SK-N-SH (cell line): ENCODE results near the gene CT45A10. TPM values are rescaled to one million over a fixed set of nuclear protein-coding genes. Genes with fewer than 3 reads are reported as not detected.

ENCODE experiments used
- CTCF ChIA-PET: fragments of 300-600, 350-600 bp; formaldehyde crosslinking; extraction: SDS; loops from one replicate; lab custom pipeline; 2021; lab: Yijun Ruan, JAX
- POLR2A ChIA-PET: fragments of 350-600 bp; sonication (Branson Sonifier 250); formaldehyde crosslinking; extraction: SDS; loops from one replicate; lab custom pipeline; 2020; ENCODE audit warnings: antibody characterized with exemption, inconsistent platforms; lab: Yijun Ruan, JAX
- DNase-seq: peaks from one replicate; pipeline ENCODE4 v3.0.0; 2012
- H2AFZ ChIP-seq: fragments of 200-600 bp; sonication (generic); 2 replicates; pipeline ENCODE4 v1.8.1; 2016; ENCODE audit warnings: antibody characterized with exemption, mild to moderate bottlenecking, low read depth
- H3F3A ChIP-seq: fragments of 200-600 bp; sonication (generic); replicated peaks from 2 replicates; pipeline ENCODE3; 2016; ENCODE audit warnings: antibody characterized with exemption, mild to moderate bottlenecking; ENCODE audit not compliant: insufficient read depth
- H3K27ac ChIP-seq, 2 experiments: fragments of 200-500 bp in 1 of 2; fragments of 200-600 bp in 1 of 2; sonication (Bioruptor generic) in 1 of 2; sonication (generic), shearing (Covaris generic) in 1 of 2; 2 replicates each; pipeline versions ENCODE4 v1.5.1 to v1.6.1; 2014 to 2016; ENCODE audit warnings: low read depth in 2 of 2, inconsistent platforms in 1 of 2, low read length in 1 of 2, mild to moderate bottlenecking in 1 of 2, mixed read lengths in 1 of 2
- H3K27me3 ChIP-seq: fragments of 200-600 bp; sonication (generic), shearing (Covaris generic); 2 replicates; pipeline ENCODE4 v1.6.1; 2016; ENCODE audit warnings: mixed run types; ENCODE audit not compliant: insufficient read depth
- H3K36me3 ChIP-seq, 2 experiments: fragments of 200-500 bp in 1 of 2; fragments of 200-600 bp in 1 of 2; sonication (Bioruptor generic) in 1 of 2; sonication (generic) in 1 of 2; replicated peaks in 1 of 2; 2 replicates each; pipeline versions ENCODE3 to v1.5.1; 2014 to 2016; ENCODE audit warnings: low read length in 1 of 2, mild to moderate bottlenecking in 1 of 2; ENCODE audit not compliant: insufficient read depth in 2 of 2, control insufficient read depth in 1 of 2
- H3K4me1 ChIP-seq, 2 experiments: fragments of 200-500 bp in 1 of 2; fragments of 200-600 bp in 1 of 2; sonication (Bioruptor generic) in 1 of 2; sonication (generic), shearing (Covaris generic) in 1 of 2; 2 replicates each; pipeline versions ENCODE4 v1.5.1 to v1.6.1; 2014 to 2016; ENCODE audit warnings: low read depth in 1 of 2, low read length in 1 of 2, mixed run types in 1 of 2; ENCODE audit not compliant: insufficient read depth in 2 of 2, control insufficient read depth in 1 of 2
- H3K4me2 ChIP-seq: fragments of 200-600 bp; sonication (generic), shearing (Covaris generic); 2 replicates; pipeline ENCODE4 v1.6.1; 2017; ENCODE audit warnings: mixed run types
- H3K4me3 ChIP-seq, 2 experiments: fragments of 200-500 bp in 1 of 2; fragments of 200-600 bp in 1 of 2; sonication (Bioruptor generic) in 1 of 2; sonication (generic), shearing (Covaris generic) in 1 of 2; 2 replicates each; pipeline versions ENCODE4 v1.5.1 to v1.8.1; 2014 to 2016; ENCODE audit warnings: low read depth in 2 of 2, inconsistent platforms in 1 of 2, low read length in 1 of 2, mild to moderate bottlenecking in 1 of 2, mixed read lengths in 1 of 2, moderate library complexity in 1 of 2
- H3K79me2 ChIP-seq: fragments of 200-600 bp; sonication (generic); 2 replicates; pipeline ENCODE4 v1.8.1; 2017; ENCODE audit warnings: mild to moderate bottlenecking; ENCODE audit not compliant: insufficient read depth
- H3K9ac ChIP-seq: fragments of 200-600 bp; sonication (generic); 2 replicates; pipeline ENCODE4 v1.6.1; 2017; ENCODE audit warnings: mixed run types
- H3K9me2 ChIP-seq: fragments of 200-600 bp; sonication (generic); 2 replicates; pipeline ENCODE4 v1.6.1; 2017; ENCODE audit warnings: mixed run types
- H3K9me3 ChIP-seq: fragments of 200-600 bp; sonication (generic); 2 replicates; pipeline ENCODE4 v1.6.1; 2017; ENCODE audit warnings: mixed run types, mild to moderate bottlenecking, moderate library complexity
- H4K20me1 ChIP-seq: fragments of 200-600 bp; sonication (generic); 2 replicates; pipeline ENCODE4 v1.6.1; 2017; ENCODE audit warnings: mild to moderate bottlenecking, mixed run types; ENCODE audit not compliant: insufficient read depth
- NFIC ChIP-seq: IDR thresholded peaks from 2 replicates; pipeline ENCODE4 v1.4.0; 2012; ENCODE audit warnings: borderline replicate concordance
- RAD21 ChIP-seq: IDR thresholded peaks from 2 replicates; pipeline ENCODE4 v1.6.1; 2012; ENCODE audit warnings: mild to moderate bottlenecking, low read length
- RCOR1 ChIP-seq: fragments of 150-350 bp; IDR thresholded peaks from 2 replicates; pipeline ENCODE4 v1.6.1; 2017; ENCODE audit warnings: antibody characterized with exemption, low read length
- RXRA ChIP-seq: IDR thresholded peaks from 2 replicates; pipeline ENCODE4 v1.4.0; 2012; ENCODE audit warnings: low read depth, mild to moderate bottlenecking, borderline replicate concordance
- SMC3 ChIP-seq: IDR thresholded peaks from 2 replicates; pipeline ENCODE4 v1.6.1; 2012; ENCODE audit warnings: low read depth, low read length, improper control_type of control experiment
- WGBS: methylation state at CpG from one replicate; pipeline ENCODE4 v1.1.6; 2017; ENCODE audit warnings: low lambda C conversion rate; 5-methylcytosine and 5-hydroxymethylcytosine counted together
- polyA plus RNA-seq, 3 experiments: library from polyadenylated mRNA; depleted of rRNA; stranded (reverse); fragments of >200 nt; gene quantifications; 2 replicates each; pipeline ENCODE4 v1.2.3, GENCODE V29; 2012
- TF ChIP-seq, protein P1 (sequence below): fragments of 200-600 bp; sonication (generic); IDR thresholded peaks from 2 replicates; pipeline ENCODE4 v1.6.1; 2017; ENCODE audit warnings: antibody characterized with exemption, mild to moderate bottlenecking, moderate library complexity

Gene CT45A10, protein sequence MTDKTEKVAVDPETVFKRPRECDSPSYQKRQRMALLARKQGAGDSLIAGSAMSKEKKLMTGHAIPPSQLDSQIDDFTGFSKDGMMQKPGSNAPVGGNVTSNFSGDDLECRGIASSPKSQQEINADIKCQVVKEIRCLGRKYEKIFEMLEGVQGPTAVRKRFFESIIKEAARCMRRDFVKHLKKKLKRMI
- not detected in 2 replicates for polyA plus RNA-seq (2012; rRNA removed)
- polyA plus RNA-seq (2012; cell fraction: cytosol; rRNA removed), result 0.08 TPM in 1 of 2 replicates, not detected in the other
- not detected in 2 replicates for polyA plus RNA-seq (2012; cell fraction: nucleus; rRNA removed)

DNA sequence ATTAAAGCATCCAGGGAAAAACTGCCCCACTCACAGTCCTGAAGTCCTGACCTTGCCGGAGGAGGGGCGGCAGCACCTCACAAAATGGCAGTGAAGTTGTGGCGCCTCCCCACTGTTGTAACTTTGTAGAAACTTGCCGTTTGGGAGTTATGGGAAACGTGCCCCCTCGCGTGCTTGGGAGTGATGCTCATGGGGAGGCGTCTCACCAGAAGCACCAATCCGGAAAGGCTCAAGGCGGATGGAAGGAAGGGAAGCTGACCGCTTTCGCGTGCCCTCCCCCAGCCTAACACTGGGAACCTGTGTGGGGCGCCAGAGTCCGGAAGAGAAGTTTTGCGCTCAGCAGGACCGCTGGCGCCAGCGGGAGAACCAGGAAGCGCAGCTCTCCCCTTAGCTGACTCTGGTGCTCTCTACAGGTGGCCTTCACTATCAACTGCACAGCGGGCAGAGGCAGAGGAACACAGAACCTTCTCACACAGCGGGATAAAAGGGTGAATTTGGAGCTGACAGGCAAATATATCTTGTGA lies at the start of gene CT45A10, which contains the start of gene SAGE1:
Gene CT45A10, minus strand, starts transcription at position 151 of the 524 bp plus-strand sequence. CDS start 8,100 bp downstream, outside the sequence.
Gene SAGE1, plus strand, starts transcription at position 423 of the 524 bp plus-strand sequence. CDS start 2,527 bp downstream, outside the sequence.
- no peak for DNase-seq
- Histone ChIP-seq H4K20me1 (no peaks in the 10 kb centered on the region), H3K4me3 (no peak within 1 kb of the TSS), H3K4me1 (no peaks in the 10 kb centered on the region), H3K27ac (no peak within 1 kb of the TSS), H3K4me2 (no peak within 1 kb of the TSS), H3K27me3 (peaks cover 6% of the 10 kb centered on the region; the same call in 1 of the 2 replicates), H3K79me2 (no peaks in the 10 kb centered on the region), H3K9me2 (no peaks in the 10 kb centered on the region), H3K36me3 (no peaks in the 10 kb centered on the region), H3F3A (no peaks in the 10 kb centered on the region), H2AFZ (no peak within 1 kb of the TSS), H3K9ac (no peak within 1 kb of the TSS), H3K9me3 (no peaks in the 10 kb centered on the region)
- CTCF ChIA-PET, result interaction anchor here (1.0 kb wide), 1 partner anchor 38 kb away, joined by 3 read pairs; no protein-coding TSS in a partner anchor
- no peak for TF ChIP-seq RXRA
- 34% methylated on average over 13 of the region's 22 CpGs for WGBS
- POLR2A ChIA-PET, result no interaction called here

DNA sequence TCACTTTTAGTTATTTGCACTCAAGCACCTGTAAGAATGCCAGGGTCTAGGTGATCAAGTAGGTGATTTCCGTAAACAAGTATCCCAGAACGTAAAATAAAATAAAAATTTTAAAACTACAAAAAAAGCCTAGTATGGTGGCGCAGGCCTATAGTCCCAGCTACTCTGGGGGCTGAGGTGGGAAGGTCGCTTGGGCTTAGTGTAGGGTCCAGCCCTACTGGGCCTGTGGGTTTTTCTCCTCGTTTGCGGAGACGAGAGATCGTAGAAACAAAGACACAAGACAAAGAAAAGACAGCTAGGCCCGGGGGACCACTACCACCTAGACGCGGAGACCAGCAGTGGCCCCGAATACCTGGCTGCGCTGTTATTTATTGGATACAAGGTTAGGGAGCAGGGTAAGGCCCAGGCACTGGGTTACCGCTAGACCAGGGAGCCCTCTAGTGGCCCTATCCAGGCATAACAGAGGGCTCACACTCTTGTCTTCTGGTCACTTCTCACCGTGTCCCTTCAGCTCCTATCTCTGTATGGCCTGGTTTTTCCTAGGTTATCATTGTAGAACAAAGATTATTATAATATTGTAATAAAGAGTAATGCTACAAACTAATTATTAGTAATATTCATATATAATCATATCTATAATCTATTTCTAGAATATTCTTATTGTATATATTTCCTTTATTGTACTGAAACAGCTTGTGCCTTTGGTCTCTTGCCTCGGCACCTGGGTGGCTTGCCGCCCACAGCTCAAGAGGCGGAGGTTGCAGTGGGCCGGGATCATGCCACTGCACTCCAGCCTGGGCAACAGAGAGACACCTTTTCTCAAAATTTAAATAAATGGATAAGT lies 38.6 kb upstream of the CT45A10 start:
- H3K27ac ChIP-seq, result no peak overlapping the region
- 17% methylated on average over 19 of the region's 19 CpGs for WGBS

More for the DNA sequence above, 38.6 kb upstream of the CT45A10 start:
- Histone ChIP-seq H3K4me2 (no peak overlapping the region), H3K36me3 (no peaks in the 10 kb centered on the region), H3K27me3 (peaks cover 15% of the 10 kb centered on the region), H3K9ac (no peak overlapping the region), H3F3A (no peaks in the 10 kb centered on the region), H2AFZ (no peak overlapping the region), H3K9me2 (no peaks in the 10 kb centered on the region), H4K20me1 (no peaks in the 10 kb centered on the region)
- CTCF ChIA-PET, result interaction anchor here (0.7 to 2.8 kb wide), 17 partner anchors 9 to 616 kb away, joined by 3 to 14 read pairs (median 4); partner anchors contain the start of gene CT45A10
- peak; percentile 29 for DNase-seq
- TF ChIP-seq RXRA (no peak), RAD21 (peak; percentile 63), RCOR1 (no peak), NFIC (no peak), SMC3 (peak; percentile 47)
- TF ChIP-seq, protein P1, sequence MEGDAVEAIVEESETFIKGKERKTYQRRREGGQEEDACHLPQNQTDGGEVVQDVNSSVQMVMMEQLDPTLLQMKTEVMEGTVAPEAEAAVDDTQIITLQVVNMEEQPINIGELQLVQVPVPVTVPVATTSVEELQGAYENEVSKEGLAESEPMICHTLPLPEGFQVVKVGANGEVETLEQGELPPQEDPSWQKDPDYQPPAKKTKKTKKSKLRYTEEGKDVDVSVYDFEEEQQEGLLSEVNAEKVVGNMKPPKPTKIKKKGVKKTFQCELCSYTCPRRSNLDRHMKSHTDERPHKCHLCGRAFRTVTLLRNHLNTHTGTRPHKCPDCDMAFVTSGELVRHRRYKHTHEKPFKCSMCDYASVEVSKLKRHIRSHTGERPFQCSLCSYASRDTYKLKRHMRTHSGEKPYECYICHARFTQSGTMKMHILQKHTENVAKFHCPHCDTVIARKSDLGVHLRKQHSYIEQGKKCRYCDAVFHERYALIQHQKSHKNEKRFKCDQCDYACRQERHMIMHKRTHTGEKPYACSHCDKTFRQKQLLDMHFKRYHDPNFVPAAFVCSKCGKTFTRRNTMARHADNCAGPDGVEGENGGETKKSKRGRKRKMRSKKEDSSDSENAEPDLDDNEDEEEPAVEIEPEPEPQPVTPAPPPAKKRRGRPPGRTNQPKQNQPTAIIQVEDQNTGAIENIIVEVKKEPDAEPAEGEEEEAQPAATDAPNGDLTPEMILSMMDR, result peak; percentile 74
- TF ChIP-seq, all 33 proteins: peak for 3
- H3K4me3 ChIP-seq, result no peak overlapping the region
- H3K9me3 ChIP-seq, result no peaks in the 10 kb centered on the region
- POLR2A ChIA-PET, result no interaction called here
- H3K4me1 ChIP-seq, result no peaks in the 10 kb centered on the region
- no peaks in the 10 kb centered on the region for H3K79me2 ChIP-seq
